C4-2B (cell line): ENCODE measurements around the gene TRIM2.

Experiments
- H3K27ac ChIP-seq: fragments of 450-650 bp; 2 replicates; pipeline ENCODE4 v1.5.1; 2017
- ZFX ChIP-seq: fragments of 450-650 bp; IDR thresholded peaks from 2 replicates; pipeline ENCODE4 v1.6.1; 2017
- TF ChIP-seq, protein P1 (sequence below): fragments of 450-650 bp; conservative IDR thresholded peaks from 2 replicates; pipeline ENCODE4 v1.5.1; 2017; ENCODE audit warnings: mild to moderate bottlenecking

The TRIM2 gene

DNA sequence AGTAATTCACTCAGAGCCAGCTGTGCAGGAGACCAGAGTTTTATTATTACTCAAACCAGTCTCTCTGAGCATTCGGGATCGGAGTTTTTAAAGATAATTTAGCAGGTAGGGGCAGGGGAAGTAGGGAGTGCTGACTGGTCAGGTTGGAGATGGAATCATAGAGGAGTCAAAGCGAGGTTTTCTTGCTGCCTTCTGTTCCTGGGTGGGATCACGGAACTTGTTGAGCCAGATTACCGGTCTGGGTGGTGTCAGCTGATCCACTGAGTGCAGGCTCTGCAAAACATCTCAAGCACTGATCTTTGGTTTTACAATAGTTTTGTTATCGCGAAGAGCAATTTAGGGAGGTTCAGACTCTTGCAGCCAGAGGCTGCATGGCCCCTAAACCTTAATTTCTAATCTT lies 63.6 kb downstream of the TRIM2 start:
- peak overlapping the region; percentile 63 for H3K27ac ChIP-seq
- TF ChIP-seq, protein P1, sequence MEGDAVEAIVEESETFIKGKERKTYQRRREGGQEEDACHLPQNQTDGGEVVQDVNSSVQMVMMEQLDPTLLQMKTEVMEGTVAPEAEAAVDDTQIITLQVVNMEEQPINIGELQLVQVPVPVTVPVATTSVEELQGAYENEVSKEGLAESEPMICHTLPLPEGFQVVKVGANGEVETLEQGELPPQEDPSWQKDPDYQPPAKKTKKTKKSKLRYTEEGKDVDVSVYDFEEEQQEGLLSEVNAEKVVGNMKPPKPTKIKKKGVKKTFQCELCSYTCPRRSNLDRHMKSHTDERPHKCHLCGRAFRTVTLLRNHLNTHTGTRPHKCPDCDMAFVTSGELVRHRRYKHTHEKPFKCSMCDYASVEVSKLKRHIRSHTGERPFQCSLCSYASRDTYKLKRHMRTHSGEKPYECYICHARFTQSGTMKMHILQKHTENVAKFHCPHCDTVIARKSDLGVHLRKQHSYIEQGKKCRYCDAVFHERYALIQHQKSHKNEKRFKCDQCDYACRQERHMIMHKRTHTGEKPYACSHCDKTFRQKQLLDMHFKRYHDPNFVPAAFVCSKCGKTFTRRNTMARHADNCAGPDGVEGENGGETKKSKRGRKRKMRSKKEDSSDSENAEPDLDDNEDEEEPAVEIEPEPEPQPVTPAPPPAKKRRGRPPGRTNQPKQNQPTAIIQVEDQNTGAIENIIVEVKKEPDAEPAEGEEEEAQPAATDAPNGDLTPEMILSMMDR, result no peak
- TF ChIP-seq ZFX, result no peak

DNA sequence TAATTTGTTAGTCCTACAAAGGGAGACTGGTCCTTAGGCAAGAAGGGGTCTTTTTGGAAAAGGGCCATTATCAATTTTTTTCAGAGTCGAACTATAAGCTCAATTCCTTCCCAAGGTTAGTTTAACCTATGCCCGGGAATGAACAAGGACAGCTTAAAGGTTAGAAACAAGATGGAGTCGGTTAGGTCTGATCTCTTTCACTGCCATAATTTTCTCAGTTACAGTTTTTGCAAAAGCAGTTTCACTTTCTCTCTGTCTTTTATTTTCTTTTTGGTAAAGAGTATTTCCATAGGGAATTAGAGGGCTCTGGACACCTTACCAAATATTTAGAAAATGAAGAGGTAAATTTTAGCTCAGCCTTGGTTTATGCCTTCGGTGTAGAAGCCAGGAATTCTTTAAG lies 64.1 kb downstream of the TRIM2 start:
- H3K27ac ChIP-seq, result peak overlapping the region; percentile 63
- TF ChIP-seq ZFX, result no peak
- TF ChIP-seq, protein P1, result no peak

DNA sequence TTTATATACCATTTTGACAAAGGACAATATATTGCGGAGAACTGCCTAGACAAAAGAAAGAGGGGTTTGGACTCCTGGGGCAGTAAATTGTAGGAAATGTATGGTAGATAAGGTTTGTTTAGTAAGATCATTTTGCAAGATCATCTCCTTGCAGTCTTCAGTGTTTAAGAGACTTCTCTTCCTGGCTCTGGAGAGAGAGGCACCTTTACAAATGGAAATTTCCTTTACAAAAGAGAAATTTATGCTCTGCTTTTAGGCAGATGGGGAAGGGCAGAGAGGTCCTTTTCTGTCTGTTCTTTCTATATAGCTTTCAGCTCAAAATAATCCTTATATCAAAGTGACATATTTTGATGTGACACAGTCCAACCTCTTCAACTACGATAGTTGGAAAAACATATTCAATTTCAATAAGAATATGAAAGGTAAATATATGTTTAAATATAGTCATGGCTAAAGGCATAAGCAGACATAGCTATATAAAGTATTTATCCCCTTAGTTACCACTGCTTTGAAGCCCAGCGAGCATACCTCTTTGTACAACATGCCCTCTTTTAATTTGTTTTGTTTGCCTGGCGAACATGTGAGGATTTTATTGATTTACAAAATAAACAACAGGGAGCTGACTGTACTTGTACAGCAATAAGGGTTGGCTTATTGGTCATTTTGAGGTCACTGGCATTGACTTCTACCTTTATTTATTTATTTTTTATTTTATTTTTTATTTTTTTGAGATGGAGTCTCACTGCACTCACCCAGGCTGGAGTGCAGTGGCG lies 65.2 kb downstream of the TRIM2 start:
- TF ChIP-seq ZFX, result no peak
- TF ChIP-seq, protein P1, result no peak
- H3K27ac ChIP-seq, result peak overlapping the region; percentile 92

DNA sequence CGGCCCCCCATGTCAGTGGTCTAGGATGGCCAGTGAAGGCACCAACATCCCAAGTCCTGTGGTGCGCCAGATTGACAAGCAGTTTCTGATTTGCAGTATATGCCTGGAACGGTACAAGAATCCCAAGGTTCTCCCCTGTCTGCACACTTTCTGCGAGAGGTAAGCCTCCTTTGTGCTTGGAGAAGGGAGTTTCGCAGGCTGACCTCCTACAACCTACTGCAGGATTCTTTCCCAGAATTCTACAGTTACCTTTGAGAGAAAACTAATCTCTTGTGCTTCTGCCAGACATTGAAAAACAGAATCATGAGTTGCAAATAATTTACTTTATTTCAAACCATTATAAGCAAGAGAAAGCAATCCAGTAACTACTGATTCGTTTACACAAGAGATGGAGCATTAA lies 66.1 kb downstream of the TRIM2 start:
- no peak for TF ChIP-seq ZFX
- TF ChIP-seq, protein P1, result no peak
- peak overlapping the region; percentile 92 for H3K27ac ChIP-seq

DNA sequence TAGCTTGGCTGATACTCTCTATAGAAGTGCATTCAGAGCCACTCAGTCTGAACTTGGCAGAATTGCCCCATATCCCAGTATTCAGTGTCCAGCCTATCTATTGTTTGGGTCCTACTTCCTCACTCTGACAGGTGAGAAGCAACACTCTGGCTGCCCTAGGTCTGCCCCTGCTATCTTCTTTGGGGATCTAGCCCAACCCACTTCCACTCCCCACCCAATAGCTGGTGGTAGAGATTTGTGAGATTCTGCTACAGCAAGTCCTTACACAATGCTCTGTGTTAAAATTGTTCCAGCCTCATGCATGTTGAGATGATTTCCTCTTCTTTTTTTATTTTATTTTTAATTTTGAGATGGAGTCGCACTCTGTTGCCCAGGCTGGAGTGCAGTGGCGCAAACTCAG lies 67.6 kb downstream of the TRIM2 start:
- H3K27ac ChIP-seq, result peak overlapping the region; percentile 57
- TF ChIP-seq, protein P1, result no peak
- no peak for TF ChIP-seq ZFX

DNA sequence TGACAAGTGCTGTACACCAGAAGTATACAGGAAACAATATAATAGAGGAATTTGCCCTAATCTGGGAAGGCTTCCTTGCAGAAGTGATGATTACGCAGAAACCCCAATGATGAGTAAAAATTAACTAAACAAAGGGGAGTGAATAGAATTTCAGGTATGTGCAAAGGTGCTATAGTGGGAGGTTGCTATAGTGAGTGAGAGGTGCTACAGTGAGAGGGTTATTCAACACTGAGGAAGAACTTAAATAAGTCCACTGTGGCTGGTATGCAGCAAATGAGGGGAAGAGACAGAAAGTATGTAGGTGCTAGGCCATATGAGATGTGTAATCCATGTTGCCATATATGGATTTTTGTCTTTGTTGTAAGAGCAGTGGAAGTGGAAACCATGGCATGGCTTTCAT lies 69.5 kb downstream of the TRIM2 start:
- H3K27ac ChIP-seq, result no peak overlapping the region
- TF ChIP-seq ZFX, result no peak
- TF ChIP-seq, protein P1, result no peak

DNA sequence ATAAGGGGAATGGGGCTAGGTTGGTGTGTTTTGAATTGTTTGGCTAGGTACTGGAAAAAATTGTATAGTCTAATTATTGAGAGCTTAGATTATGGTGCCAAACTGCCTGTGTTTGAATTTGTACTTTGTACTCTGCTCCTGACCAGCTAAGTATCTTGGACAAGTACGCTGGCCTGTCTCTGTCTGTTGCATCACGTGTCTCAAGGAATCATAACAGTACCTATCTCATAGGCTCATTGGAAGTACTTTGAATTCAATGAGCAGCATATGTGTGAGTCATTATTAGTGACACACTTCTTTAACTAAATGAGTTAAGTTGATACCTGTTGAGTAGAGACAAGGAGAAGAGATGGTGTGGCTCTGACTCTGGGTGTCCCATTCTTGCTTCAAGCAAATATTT lies 70.7 kb downstream of the TRIM2 start:
- no peak for TF ChIP-seq ZFX
- TF ChIP-seq, protein P1, result no peak
- H3K27ac ChIP-seq, result no peak overlapping the region
